ENCODE data around the gene IRF8.
"Not testable (repeated sequence)": the region's sequence is repeated elsewhere in the genome, so short reads cannot be mapped to it uniquely, and the experiment has no call there.

Gene IRF8, protein sequence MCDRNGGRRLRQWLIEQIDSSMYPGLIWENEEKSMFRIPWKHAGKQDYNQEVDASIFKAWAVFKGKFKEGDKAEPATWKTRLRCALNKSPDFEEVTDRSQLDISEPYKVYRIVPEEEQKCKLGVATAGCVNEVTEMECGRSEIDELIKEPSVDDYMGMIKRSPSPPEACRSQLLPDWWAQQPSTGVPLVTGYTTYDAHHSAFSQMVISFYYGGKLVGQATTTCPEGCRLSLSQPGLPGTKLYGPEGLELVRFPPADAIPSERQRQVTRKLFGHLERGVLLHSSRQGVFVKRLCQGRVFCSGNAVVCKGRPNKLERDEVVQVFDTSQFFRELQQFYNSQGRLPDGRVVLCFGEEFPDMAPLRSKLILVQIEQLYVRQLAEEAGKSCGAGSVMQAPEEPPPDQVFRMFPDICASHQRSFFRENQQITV

DNA sequence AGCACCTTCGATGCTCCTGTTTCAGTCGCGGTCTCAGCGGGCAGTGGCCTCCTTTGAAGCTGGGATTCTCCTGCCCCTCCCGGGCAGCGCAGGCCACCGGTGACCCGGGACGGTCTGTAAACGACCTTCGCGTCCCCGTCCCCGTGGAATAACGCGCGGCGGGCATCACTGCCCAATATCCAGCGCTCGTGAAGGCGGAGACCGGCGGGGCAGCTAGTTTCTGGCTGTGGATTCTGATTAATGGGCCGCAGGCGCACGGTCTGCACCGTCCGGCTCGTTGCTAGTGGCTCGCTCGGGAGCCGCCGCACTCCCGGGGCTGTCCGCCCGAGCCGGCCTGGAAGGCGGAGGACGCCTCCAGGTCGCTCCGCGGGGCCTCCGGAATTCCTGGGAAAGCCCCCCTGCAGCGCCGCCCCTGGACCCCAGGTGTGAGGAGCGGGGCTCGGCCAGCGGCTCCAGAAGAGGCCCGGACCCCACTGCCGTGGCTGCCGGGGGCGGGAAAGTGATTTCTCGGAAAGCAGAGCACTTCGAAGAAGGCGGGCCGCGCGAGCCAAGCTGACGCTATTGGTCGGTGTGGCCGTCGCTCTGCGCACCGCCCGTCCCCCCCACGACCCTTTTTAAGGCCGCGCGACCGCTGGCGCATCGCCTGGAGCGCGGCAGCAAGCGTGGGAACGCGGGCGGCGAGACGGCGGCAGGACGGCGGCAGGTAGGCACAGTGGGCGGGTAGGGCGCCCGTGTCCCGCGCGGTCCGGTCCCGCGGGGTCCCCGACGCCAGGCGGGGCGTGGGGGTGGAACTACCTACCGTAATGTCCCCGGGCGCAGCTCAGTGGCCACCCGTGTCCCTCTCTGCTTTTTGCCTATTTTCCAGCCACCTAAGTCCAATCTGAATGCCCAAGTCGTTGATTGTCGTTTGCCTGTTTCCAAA, at the start of gene IRF8:
Gene IRF8 (plus strand): TSS at position 642 of the 922 bp plus-strand sequence. CDS start 3,854 bp downstream, outside the sequence.
- peak; percentile 63 for DNase-seq

DNA sequence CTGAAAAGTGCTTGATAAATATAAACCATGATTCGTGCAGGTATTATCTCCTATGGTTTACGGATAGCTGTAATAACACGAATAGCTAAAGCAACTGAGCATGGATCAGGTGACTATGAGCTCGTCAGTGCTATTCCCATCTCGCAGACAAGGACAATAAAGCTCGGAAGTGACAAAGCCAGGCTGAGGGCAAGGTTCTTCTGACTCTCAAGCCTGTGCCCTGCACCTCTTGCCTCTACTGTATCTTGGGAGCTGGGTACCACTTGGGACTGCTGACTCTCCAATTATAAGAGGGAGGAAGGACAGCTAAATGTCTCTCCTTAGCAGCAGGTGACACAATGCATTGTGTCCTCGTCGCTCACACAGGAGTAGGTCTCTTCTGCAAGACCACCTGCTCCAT, 49.6 kb upstream of the IRF8 start:
- no peak for DNase-seq

DNA sequence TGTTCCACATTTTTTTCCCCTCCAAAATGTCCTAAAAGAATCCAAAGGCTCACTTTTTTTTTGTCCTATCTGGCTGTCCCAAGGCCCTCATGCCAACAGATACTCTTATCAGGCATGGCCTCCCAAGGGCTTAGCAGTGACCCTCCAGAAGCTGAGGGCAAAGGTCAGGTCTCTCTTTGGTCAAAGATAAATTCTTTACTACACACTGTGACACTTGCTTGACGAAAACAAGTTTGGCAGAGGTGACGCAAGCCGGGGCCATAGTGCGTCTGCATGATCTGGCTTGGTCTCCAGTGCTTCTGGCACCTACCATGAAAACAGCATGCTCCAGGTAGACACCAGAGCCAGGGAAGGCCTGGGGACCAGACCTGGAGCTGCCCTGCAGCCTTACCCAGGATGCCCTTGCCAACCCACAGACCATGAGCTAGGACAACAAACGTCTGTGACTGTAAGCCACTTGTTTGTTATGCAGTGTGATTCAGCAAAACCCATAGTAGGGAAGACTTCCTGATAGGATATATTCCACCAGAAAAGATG, 48.5 kb upstream of the IRF8 start:
- DNase-seq, result no peak

DNA sequence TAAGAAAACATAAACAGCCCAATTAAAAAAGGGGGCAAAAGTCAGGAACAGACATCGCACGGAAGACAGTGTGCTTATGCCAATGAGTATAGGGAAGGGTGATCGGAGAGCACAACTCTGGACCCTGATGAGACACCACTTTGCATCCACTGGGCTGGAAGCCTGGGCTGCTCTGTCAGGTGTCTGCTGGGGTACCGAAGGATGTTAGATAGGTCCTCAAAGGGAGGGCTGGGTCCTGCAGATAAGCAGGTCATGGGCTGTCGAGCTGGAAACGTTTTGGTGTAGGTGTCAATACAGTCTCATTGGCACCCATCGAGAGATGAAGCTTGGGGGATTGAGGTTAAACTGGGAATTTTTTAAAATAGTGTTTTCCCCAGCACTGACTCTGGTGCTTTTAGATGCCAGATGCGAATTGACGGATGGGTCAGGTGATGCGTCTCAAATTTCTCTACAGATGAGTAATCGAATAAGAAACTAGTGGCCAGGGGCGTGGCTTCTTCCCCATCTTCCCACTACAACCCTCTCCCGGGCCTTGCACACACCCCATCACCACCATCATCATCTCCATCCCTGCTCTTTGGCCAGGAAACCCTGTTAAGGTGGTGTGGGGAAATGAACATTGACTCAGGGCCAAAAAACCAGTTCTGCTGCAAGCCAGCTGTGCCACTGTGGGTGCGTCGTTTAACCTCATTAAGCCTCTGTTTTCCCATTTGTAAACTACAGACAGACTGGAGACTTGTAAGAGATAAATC, 47.8 kb upstream of the IRF8 start:
- no peak for DNase-seq

DNA sequence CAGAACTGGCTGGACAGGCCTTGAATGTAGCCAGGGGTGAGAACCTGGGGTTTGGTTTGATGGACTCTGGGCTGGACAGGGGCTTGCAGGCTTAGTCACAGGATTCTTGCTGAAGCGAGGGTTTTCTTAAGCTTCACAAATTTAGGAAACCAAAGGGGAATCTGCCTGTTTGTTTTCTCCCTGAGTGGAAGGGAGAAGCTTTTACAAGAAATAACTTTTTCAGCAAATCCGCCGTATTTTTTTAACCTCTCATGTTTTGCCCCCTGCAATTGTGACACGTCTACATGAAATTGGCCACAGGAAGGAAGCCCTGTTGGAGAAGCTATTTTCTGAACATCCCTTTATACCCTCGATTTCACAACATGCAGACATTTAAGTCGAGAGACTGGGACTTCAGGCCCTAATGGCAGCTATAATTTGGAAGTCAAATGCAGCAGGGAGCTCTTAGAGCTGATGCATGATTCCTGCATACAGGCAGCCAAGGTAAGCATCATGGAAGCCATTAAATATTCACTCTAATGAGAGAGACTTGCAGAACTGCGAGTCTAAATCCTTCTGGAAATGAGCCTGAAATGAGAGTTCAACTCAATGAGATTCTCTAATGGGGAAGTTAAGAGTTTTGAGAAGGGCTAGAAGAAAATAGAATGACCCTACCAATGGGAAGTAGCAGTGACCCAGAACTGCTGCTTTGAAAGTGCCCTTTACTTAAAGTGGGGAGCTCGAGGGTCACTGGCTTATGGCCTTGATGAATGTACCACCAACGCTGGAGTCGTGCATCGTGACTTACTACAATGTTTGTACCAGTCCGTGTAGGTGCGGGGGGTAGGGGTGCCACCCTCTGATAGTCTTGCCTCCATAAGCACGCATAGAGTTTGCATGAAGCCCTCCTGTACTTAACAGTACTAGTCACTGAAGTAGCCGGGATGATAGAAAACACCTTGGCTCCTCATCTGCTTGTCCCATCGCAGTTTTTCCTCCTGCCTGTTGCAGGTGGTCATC, 45.1 kb upstream of the IRF8 start:
- no peak for DNase-seq

DNA sequence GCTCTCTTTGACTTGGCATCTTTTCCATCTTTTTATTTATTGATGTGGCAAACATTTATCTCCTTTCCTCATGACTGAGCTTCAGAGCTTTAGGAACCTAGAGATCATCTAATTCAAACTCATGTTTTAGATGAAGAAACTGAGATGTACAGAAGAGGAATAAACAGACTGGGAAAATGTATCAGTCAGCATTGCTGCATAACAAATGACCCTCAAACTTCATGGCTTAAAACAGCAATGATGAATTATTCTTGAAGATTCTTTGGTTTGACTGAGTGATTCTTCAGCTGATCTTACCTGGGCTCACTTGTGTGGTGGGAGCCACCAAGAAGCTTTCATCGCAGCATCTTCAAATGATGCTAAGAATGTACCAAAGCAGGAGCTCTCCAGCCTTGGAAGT, 44.0 kb upstream of the IRF8 start:
- DNase-seq, result no peak

DNA sequence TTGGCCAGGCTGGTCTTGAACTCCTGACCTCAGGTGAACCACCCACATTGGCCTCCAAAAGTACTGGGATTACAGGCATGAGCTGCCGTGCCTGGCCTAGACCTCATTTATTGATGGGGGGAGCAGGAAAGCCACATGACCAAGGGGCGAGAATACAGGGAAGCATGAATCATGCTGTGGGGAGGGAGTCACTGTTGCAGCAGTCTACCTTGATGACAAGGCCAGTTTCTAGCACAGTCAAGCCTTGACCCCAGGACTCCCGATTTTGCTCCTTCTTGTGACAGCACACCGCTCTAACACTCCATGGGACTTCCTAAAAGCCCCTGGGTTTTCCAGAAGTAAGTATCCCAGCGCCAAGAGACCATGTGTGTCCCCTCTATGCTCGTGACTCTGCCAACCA, 42.9 kb upstream of the IRF8 start:
- no peak for DNase-seq

DNA sequence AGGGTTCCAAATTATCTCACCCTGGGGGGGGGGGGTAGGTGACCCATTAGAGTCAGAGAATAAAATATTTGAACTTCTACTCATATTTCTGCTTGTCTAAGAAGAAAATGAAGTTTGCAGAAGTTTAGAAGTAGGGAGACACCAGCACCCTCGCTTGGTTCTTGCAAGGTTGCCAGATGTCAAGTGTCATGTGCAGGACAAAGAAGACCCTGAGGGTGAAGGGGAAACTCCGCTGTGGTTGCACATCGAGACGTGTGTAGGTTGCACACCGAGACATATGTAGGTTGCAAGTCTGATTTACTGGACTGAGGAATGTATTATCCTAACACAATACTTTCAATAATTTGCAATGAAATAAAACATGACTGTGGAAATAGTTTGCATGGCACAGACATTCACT, 42.4 kb upstream of the IRF8 start:
- no peak for DNase-seq

DNA sequence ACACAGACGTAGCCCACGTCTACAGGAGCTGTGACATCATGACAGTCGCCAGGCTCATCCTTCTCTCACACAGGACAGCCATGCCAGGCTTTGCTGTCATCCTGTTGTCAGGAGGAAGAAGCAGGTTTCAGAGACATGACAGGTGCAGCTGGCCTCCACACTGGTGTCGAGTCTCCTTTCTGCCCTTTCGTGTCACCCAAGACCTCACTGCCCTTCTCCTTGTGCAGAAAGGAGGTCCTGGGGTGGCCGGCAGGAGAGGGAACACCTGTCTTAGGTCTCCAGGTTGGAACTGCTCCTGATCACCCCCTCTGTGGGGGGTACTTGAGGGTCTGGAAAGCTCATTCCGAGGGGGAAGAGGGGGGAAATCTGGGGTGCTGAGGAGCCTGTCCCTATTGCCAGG, 41.6 kb upstream of the IRF8 start:
- no peak for DNase-seq

DNA sequence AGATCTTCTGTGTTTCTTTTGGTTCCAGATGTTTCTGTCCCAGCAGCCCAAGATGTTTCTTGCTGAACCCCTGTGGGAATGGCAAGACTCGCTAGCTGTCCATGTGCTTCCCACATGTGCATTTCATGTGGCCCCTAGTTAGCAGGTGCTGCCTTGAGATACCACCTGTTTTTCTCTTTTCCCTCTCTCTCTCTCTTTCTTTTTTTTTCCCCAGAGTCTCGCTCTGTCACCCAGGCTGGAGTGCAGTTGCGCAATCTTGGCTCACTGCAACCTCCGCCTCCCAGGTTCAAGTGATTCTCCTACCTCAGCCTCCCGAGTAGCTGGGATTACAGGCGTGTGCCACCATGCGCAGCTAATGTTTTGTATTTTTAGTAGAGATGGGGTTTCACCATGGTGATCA, 40.4 kb upstream of the IRF8 start:
- not testable (repeated sequence) for DNase-seq

DNA sequence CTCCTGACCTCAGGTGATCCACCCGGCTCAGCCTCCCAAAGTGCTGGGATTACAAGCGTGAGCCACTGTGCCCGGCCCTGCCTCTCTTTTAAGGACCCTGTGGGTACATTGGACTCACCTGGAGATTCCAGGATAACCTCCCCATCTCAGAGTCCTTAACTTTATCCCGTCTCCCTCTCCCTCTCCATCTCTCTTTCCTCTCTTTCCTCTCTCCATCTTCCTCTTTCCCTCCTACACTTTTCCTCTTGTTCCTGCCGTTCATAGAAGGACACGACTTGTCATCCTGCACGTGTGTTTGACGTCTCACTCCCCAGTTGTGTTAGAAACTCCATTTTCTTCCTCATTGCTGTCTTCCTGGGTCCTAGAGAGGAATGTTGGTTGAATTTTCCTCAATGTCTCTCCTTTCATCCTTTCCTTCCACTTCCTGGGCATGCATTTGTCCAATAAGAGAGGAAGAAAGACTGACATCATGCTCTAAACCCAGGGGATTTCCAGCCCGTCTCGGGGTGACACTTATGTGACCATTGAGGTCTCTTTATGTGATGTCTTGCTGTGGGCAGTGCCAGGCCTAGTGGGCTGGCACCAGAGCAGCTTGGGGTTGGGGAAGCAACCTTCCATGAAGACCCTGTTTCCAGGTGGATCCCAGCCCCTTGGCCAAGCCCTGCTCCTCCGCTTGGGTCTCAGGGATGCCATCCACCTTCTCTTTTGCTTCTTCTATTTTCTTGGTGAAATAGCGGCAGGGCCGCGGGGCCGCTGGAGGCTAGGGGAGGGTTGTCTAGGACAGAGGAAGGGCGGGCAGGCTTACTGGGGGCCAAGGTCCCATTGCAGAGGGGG, 39.8 kb upstream of the IRF8 start:
- no peak for DNase-seq

DNA sequence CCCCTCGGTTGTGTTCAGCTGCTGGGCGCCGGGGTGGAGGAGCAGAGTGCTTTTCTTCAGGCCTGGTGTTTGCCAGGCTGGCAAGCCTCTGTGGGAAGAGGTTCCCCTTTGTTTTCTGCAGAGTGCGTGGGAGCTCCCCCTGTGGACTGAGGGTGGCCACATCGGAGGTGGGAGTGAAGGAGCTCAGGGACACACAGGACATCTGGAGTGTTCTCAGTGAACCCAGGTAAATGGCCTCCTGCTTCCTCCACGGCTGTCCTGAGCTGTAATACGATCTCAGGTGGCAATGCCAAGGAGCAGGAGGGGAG, 39.2 kb upstream of the IRF8 start:
- DNase-seq, result no peak

DNA sequence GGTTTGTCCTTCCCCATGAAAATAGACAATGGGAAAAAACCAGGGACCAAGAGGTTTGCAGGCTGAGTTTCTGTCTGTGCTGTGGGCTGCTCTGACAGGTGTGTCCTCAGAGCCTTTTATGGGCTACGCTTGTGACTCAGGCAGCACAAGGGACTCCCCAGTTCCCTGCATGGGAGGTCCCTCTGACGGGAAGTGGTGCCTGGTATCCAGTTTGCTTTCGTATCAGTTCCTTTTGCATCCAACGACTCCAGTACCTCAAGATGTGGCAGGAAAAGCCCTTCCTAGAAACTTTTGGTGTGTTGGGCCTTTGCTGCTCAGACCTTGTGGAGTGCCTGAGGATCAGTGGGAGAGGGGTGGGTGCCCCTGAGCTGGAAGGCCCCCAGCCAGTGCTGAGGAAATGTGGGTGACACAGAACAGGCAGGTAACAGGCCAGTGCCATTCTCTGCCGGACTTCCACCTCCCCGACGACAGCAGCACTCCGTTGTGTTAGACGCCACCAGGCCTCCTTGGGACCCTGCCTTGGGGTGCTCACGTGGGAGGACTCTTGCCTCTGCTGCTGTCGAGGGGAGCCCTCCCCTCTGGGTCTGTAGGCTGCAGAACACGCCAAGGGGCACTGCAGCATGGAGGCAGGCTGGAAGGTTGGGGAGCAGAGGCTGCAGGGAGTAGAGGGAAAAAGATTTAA, 38.4 kb upstream of the IRF8 start:
- DNase-seq, result no peak

DNA sequence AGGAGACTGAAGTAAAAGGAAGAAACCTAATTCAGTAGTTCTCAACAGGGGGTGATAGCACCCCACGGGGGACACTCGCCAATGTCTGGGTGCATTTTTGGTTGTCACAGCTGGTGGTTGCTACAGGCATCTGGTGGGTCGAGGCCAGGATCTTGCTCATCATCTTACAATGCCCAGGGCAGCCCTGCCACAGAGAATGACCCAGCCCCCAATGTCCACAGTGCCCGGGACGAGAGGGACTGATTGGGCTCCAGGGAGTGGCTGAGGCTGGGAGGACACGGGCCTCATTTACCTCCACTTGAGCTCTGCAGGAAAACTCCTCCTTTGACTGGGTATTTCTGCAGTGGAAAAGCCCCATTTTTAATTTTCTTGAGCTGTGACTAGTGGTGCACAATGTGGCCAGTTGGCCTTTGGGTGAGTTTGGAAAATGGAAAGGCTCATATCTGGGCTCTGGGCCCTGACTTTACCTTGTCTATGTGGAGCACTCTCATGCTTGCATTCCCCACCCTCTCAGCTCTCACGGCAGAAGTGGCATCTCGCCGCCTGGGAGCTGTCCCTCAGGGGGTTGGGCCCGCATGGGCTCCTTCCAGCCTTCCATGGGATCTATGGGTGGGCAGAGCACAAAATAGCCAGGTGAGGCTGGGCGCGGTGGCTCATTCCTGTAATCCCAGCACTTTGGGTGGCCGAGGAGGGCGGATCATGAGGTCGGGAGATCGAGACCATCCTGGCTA, 37.7 kb upstream of the IRF8 start:
- no peak for DNase-seq

DNA sequence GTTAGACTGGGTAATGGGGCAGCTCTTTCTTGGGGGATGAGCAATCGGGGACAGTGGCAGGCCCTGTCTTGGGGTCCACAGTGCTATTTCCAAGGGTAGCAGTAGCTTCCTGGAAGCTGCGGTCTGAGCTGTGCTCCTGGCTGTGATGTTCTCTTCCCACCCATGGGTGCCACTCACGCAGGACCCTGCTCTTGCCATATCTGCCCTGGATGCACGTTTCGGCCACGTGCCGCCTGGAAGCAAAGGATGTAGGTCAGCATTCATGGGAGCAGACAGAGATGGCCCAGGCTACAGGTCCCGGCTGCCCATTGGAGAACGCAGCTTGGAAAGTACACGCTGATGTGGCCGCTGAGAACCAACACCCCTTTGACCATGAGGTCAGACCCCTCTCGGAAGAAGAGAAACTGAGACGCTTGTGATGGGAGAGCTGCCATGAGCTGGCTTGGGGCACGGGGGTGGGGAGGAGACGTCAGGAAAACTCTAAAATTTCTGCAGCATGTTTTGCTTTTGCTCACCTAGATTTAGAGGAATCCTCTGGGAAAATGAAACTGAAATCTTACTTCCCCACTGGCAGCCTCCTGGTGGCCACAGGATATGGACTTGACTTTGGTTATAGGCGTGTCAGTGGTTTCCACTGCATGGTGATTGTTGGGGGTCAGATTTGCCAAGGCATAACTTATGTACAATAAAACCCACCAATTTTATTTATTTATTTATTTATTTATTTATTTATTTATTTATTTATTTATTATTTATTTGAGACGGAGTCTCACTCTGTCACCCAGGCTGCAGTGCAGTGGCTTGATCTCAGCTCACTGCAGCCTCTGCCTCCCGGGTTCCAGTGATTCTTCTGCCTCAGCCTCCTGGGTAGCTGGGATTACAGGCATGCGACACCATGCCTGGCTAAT, 36.2 kb upstream of the IRF8 start:
- DNase-seq, result no peak

DNA sequence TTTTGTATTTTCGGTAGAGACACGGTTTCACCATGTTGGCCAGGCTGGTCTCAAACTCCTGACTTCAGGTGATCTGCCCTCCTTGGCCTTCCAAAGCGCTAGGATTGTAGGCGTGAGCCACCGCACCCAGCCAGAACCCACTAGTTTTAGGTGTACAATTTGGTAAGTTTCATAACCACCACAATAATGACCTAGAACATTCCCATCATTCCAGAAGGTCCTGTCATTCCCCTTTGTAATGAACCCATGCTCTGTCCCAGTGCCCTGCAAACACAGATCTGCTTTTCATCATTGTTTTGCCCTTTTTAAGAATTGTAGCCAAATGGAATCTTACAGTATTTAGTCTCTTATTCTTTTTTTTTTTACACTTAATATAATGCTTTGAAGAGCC, 35.6 kb upstream of the IRF8 start:
- no peak for DNase-seq

DNA sequence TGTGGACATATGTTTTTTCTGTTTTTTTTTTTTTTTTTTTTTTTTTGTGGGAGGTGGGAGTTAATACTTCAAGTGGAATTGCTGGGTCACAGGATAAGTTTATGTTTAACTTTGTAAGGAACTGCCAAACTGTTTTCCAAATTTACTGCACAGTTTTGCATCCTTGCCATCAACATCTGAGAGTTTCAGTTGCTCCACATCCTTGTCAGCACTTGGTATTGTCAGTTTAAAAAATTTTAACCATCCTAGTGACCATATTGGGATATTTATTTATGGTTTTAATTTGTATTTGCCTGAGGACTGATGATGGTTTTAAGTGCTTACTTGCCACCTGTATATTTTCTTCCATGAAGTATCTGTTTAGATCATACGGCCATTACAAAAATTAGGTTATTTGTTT, 34.0 kb upstream of the IRF8 start:
- no peak for DNase-seq

DNA sequence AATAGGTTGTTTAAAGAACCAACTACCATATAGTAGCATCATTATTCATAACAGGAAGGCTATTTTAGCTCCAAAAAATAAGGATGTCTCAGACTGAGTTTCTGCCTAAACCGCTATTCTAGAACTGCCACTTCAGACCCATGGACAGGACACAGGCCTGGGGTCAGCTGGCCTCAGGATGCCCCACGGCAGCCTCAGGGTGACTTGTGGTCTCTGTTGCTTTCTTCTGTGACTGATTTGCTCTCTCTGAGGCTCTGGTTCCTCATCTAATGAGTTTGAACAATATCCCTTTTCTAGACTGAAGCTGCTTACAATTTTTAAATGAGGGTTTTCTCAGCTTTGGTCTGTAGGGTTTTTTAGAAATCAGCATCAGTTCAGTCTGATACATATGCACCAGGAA, 31.8 kb upstream of the IRF8 start:
- DNase-seq, result no peak

DNA sequence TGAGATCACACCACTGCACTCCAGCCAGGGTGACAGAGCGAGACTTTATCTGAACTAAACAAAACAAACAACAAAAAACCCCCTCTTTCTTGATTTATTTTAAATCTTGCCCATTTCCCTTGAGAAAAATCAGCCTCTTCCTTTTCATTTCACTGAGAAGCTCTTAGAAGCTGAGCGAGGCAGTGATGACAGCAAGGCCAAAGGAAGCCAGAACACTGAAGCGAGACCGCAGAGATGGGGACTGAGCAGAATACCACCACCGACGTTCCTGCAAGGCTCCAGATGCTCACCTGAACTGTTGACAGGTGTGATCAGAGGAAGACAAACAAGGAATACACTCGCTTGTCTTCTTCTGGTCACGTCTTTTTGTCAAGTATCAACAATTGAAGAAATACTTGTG, 30.5 kb upstream of the IRF8 start:
- no peak for DNase-seq

Measured in CD4-positive, alpha-beta T cell treated with Interleukin-4 for 4 hours (primary cell).